Measurements from ENCODE around the gene OR51L1. TPM values are rescaled to one million over a fixed set of nuclear protein-coding genes. Genes with fewer than 3 reads are reported as not detected.

Gene OR51L1
- total RNA-seq, 1 experiment from 2014 or later, result not detected

DNA sequence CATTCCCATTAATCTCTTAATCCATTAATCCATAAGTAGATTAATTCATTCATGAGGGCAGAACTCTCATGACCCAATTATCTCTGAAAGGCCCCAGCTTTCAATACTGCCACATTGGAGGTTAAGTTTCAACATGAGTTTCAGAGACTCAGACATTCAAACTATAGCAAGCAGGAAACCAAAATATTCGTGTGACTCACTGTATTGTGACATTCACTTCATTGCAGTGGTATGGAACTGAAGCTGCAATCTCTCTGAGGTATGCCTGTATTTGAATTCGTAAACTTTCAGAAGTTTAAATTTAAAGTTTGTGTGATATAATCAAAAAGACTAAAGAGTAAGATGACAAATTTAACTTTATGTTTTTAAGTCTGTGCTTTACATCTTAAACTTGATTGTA lies 48.7 kb downstream of the OR51L1 start:
- in situ Hi-C loops (cut with HindIII; ENCODE audit: low sequenced_read_pairs), result no loop called here
- no peak for DNase-seq (ENCODE audit: low spot score)

DNA sequence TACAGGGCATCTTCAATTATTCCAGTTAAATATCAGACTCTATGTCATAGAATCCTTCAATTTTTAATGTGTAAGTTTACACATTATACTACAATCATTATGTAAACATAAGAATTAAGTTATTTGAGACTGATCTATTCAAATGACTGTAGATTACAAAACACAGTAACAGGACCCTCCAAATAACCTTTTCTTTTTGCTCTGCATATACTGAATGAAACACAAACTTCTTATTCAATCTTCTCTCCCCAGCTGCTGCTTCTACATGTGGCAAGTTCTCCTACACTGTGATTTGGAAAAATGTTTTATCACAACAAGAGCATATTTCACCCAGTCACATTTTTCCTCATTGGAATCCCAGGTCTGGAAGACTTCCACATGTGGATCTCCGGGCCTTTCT lies 51.6 kb downstream of the OR51L1 start, which contains the start of gene OR52J3:
Gene OR52J3 (plus strand): TSS at position 301 of the 400 bp plus-strand sequence. CDS start 0 bp downstream, at position 301.
- in situ Hi-C loops (cut with HindIII; ENCODE audit: low sequenced_read_pairs), result no loop called here
- DNase-seq (ENCODE audit: low spot score), result no peak

DNA sequence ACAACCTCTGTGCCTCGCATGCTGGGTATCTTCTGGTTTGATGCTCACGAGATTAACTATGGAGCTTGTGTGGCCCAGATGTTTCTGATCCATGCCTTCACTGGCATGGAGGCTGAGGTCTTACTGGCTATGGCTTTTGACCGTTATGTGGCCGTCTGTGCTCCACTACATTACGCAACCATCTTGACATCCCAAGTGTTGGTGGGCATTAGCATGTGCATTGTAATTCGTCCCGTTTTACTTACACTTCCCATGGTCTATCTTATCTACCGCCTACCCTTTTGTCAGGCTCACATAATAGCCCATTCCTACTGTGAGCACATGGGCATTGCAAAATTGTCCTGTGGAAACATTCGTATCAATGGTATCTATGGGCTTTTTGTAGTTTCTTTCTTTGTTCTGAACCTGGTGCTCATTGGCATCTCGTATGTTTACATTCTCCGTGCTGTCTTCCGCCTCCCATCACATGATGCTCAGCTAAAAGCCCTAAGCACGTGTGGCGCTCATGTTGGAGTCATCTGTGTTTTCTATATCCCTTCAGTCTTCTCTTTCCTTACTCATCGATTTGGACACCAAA lies 52.2 kb downstream of the OR51L1 start:
- no peak for DNase-seq (ENCODE audit: low spot score)
- in situ Hi-C loops (cut with HindIII; ENCODE audit: low sequenced_read_pairs), result no loop called here

Other genes starting within 250 kb of the OR51L1 start
- not detected in 2 replicates for gene OR51F1, start 224.9 kb upstream of the OR51L1 start, total RNA-seq (2014; rRNA removed; shearing (Covaris generic))
- not detected in 2 replicates for gene OR52R1, start 190.5 kb upstream of the OR51L1 start, total RNA-seq (2014; rRNA removed; shearing (Covaris generic))
- gene OR51F2, start 173.5 kb upstream of the OR51L1 start, total RNA-seq (2014; rRNA removed; shearing (Covaris generic)), result not detected in 2 replicates
- gene OR51S1, start 145.6 kb upstream of the OR51L1 start, total RNA-seq (2014; rRNA removed; shearing (Covaris generic)), result not detected in 2 replicates
- not detected in 2 replicates for gene OR51T1, start 113.0 kb upstream of the OR51L1 start, total RNA-seq (2014; rRNA removed; shearing (Covaris generic))
- not detected in 2 replicates for gene OR51A7, start 91.1 kb upstream of the OR51L1 start, total RNA-seq (2014; rRNA removed; shearing (Covaris generic))
- gene OR51G2, start 75.5 kb upstream of the OR51L1 start, total RNA-seq (2014; rRNA removed; shearing (Covaris generic)), result not detected in 2 replicates
- not detected in 2 replicates for gene OR51G1, start 70.5 kb upstream of the OR51L1 start, total RNA-seq (2014; rRNA removed; shearing (Covaris generic))
- gene OR51A4, start 47.2 kb upstream of the OR51L1 start, total RNA-seq (2014; rRNA removed; shearing (Covaris generic)), result not detected in 2 replicates
- not detected in 2 replicates for gene OR51A2, start 39.1 kb upstream of the OR51L1 start, total RNA-seq (2014; rRNA removed; shearing (Covaris generic))
- gene OR52J3, start 51.7 kb downstream of the OR51L1 start, total RNA-seq (2014; rRNA removed; shearing (Covaris generic)), result not detected in 2 replicates
- not detected in 2 replicates for gene OR52E2, start 64.8 kb downstream of the OR51L1 start, total RNA-seq (2014; rRNA removed; shearing (Covaris generic))
- gene OR52E1, start 74.7 kb downstream of the OR51L1 start, total RNA-seq (2014; rRNA removed; shearing (Covaris generic)), result not detected in 2 replicates
- gene OR52A5, start 143.5 kb downstream of the OR51L1 start, total RNA-seq (2014; rRNA removed; shearing (Covaris generic)), result not detected in 2 replicates
- gene OR52A1, start 159.9 kb downstream of the OR51L1 start, total RNA-seq (2014; rRNA removed; shearing (Covaris generic)), result not detected in 2 replicates
- not detected in 2 replicates for gene OR51V1, start 205.8 kb downstream of the OR51L1 start, total RNA-seq (2014; rRNA removed; shearing (Covaris generic))
- not detected in 2 replicates for gene HBB, start 232.2 kb downstream of the OR51L1 start, total RNA-seq (2014; rRNA removed; shearing (Covaris generic))
- not detected in 2 replicates for gene HBD, start 239.6 kb downstream of the OR51L1 start, total RNA-seq (2014; rRNA removed; shearing (Covaris generic))

All from G401 (cell line).